NCI-H510A treated with DMSO at 0.1 percent for 48 hours (cell line): ENCODE results near the gene KLHL22.
A peak's percentile ranks its signal among the peaks of the same experiment; 100 is the strongest.
"Not testable (repeated sequence)": the region's sequence is repeated elsewhere in the genome, so short reads cannot be mapped to it uniquely, and the experiment has no call there.

ENCODE experiments used
- DNase-seq: peaks from one replicate; lab custom pipeline; 2025; lab: John Stamatoyannopoulos, UW

The KLHL22 gene, protein sequence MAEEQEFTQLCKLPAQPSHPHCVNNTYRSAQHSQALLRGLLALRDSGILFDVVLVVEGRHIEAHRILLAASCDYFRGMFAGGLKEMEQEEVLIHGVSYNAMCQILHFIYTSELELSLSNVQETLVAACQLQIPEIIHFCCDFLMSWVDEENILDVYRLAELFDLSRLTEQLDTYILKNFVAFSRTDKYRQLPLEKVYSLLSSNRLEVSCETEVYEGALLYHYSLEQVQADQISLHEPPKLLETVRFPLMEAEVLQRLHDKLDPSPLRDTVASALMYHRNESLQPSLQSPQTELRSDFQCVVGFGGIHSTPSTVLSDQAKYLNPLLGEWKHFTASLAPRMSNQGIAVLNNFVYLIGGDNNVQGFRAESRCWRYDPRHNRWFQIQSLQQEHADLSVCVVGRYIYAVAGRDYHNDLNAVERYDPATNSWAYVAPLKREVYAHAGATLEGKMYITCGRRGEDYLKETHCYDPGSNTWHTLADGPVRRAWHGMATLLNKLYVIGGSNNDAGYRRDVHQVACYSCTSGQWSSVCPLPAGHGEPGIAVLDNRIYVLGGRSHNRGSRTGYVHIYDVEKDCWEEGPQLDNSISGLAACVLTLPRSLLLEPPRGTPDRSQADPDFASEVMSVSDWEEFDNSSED

DNA sequence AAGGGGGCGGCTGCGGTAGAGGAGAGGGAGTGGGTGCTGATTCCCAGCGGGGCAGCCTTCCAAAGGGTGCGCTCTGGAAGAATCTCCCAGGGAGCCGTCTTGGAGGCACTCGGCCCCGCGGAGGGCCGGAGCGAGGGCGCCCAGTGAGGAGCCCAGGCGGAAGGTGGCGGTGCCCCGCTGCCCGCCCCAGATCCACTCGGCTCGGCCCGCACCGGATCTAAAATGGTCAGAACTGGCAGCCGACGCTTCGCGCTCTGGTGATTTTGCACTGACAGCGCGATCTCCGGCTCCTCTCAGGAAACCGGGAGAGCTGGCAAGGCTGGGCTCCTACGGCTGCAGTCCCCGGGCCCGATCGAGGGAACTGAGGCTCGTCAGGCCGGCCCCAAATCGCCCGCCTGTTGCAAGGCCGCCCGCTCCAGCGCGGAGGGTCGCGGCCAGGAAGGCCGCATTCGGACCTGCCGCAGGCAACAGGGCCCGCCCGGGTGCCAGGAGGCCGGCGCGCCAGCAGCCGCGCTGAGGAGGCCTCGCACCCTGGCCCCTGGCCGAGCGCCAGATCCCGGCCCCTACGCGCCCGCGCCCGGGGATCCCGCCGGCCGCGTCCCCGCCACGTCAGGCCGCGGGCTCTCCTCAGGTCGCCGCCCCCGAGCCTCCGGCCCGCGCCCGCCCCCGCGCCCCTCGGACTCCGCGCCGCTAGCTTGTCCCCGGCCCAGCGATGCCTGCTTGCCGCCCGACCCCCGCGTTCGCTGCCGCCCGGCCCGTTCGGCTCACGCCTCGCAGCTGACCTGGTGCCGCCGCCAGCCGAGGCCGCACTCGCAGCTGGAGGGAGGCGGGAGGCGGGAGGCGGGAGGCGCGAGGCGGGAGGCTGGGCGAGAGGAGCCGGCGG is at the start of gene KLHL22:
KLHL22 (minus strand) TSS at position 818 of the 883 bp plus-strand sequence. CDS start 6,584 bp downstream, outside the sequence.
- DNase-seq, result no peak

DNA sequence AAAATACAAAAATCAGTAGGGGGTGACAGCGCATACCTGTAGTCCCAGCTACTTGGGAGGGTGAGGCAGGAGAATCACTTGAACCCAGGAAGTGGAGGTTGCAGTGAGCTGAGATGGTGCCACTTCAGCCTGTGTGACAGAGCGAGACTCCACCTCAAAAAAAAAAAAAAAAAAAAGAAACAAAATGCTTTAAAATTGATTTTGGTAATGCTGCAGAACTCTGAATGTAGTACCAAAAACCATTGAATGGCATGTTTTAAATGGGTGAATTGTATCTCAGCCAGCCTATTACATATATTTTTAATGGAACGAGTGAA is 49.7 kb upstream of the KLHL22 start:
- not testable (repeated sequence) for DNase-seq

DNA sequence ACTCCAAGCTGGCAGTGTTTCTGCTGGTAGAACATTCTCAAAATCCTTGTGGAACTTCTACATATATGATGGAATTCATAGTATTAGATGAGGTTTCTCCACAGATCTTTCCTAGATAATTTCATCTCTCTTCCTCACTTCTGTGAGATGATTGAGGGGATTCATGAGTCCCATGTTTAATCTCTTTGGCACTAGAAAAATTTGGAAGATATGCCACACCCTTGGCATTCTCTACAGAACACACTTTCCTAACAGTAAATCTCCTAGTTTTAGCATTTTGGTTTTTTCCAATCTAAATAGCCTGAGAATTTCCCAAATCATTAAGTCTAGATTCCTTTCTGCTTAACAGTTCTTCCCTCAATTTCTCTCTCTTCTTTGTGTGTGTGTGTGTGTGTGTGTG is 47.1 kb upstream of the KLHL22 start:
- DNase-seq, result no peak

DNA sequence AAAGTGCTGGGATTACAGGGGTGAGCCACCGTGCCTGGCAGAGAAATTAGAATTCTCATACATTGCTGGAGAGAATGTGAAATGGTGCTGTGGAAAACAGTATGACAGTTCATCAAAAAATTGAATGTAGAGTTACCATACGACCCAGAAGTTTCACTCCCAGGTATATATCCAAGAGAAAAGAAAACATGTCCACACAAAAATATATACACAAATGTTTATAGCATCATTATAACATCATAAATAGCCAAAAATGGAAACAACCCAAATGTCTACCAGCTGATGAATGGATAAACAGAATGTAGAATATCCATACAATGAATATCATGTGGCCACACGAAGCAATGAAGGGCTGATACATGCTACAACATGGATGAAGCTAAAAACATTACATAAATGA is 46.5 kb upstream of the KLHL22 start:
- no peak for DNase-seq

DNA sequence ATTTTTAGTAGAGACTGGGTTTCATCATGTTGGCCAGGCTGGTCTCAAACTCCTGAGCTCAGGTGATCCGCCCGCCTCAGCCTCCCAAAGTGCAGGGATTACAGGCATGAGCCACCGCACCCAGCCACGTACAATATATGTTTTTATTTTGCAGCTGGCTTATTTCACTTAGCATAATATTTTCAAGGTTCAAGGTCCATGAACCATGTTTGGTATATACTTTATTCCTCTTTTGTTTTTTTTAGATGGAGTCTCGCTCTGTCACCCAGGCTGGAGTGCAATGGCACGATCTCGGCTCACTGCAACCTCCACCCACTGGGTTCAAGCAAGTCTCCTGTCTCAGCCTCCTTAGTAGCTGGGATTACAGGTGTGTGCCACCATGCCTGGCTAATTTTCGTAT is 43.3 kb upstream of the KLHL22 start:
- not testable (repeated sequence) for DNase-seq

DNA sequence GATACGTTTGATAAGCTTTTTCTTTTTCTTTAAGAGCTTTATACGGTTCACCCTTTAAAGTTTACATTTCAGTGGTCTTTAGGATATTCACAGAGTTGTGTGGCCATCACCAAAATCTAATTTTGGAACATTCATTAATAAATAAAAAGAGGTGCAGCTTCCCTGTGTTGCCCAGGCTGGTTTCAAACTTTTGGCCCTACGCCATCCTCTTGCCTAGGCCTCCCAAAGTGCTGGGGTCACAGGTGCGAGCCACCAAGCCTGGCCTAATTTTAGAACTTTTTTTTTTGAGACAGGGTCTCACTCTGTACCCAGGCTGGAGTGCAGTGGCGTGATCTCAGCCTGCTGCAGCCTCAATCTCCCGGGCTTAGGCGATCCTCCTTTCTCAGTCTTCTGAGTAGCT is 42.4 kb upstream of the KLHL22 start:
- no peak for DNase-seq

DNA sequence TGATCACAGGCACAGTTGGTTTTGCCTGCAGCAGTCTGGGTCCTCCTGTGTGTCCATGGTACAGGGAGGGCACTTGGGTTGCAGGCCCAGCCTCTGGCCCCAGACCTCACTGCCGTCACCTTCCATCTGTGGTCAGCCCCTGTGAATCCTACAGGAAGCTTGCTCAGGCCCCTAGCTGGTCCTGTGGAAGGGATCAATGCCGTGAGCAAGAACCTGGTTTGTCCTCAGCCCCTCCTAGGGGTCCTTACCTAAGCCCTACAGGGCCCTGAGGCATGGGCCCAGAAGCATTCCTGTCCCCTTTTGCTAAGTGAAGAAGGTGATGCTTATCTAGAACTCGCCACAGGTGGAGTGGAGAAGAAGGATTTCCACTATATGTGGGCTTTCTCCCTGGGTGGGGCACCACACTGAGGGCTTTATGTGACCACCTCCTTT is 41.7 kb upstream of the KLHL22 start:
- no peak for DNase-seq

DNA sequence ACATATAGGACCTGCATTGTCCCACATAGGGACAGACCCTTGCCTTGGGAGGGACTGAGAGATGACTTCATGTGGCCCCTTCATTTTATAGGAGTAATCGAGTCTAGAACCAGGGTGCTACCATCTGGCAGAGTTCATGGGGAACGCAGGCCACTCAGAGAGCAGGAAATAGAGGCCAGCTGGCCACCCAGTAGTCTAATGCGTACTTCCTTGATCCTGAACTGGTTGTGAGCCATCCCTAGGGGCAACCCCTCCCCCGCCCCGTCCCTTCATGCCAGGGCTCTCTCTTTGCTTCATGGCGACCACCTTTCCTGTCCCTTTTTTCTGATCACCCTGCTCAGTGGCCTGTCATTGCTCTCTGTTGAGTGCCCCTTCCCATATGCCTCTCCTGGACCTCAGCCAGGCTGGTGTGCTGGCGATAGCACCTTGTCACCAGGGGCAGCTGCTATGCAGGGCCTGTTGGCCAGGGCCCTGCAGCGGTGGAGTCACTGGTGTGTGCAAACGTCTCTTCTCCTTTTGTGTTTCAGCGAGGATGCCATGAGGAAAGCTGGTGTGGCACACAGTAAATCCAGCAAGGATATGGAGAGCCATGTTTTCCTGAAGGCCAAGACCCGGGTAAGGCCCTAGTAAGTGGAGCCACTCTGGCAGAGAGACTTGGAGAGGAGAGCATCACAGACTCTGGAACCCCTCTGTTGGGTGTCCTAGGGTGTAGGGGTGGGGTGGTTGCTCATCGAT is 41.2 kb upstream of the KLHL22 start:
- DNase-seq, result peak; percentile 4

DNA sequence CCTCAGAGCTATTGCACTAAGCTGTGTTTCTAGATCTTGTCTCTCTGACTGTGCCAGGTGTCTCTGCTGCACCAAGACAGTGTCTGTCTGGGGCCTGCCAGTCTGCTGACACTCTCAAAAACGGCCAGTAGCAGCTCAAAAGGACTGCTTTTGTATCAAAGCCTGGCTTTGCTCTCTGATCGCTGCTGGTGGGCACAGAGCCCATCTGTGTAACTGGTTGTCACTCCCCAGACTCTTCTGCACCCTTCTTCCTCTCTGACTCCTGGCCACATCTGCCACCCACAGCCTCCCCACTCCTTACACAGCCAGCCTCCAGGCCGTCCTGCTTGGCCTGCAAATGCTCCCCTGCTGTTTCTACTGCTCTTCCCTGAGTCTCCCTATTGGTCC is 38.3 kb upstream of the KLHL22 start:
- DNase-seq, result no peak

DNA sequence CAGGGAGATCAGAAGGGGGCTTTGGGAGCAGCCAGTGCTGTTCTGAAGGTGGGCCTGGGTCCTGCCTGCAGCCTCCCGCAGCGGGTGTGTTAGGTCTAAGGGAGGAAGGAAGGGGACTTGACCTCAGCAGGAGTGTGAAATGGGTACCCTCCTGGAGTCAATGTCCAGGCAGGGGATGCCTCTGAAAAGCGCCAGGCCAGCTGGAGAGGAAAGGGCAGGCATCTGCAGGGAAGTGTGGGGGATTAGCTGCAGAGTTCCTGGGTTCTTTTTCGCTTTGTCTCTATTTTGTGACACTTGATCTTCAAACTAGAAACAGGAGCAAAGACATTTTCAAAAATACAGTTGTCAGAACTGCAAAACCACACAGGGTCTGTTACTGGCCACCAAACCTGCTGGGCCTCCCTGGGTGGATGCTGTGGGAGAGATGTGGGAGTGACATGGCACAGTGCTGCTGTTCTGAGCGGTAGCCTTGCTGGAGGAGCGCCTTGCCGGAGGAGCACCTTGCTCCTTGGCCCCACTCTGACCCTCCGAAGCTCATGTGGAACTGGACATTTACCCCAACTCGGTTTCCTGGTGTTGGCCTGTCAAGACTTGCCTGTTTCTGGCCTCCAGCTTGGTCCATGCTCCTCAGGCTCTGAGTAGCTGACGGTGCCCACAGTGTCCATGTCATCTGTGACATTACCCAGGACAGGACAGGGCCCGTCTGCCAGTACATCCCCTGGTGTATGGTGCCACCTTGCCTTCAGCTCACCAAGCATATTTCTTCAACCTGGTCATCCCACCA is 37.7 kb upstream of the KLHL22 start:
- no peak for DNase-seq

DNA sequence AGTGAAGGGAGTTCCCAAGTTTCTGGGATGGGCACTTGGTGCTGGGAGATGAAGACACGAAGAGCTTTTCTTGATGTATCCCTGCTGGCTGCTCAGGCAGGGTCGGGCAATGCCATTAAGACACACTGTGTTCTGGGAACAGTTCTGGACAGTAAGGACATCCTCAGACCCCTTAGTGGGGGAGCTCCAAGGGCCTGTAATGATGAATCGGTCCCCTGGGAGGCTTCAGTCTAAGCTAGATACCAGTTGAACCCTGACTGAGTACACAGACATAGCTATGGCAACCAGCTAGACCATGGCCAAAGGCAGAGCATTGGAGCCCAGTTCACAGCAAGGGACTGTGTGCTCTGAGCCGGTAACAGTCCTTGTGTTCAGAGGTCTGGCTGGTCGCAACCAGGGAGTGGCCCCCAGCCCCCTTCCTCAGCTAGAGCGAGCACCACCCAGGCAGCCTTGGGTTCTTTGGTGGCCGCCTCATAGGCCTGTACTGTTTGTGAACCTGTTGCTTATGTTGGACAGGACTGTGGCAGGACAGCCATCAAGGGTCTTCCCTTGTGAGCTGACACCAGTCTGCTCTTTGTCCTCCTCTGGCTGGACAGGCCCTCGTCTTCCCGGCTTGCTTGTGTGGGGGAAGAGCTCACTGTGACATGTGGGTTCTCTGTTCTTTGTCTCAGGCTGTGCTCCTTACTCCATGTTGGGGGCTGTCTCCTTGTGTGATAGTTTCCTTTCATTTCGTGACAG is 36.8 kb upstream of the KLHL22 start:
- DNase-seq, result no peak

DNA sequence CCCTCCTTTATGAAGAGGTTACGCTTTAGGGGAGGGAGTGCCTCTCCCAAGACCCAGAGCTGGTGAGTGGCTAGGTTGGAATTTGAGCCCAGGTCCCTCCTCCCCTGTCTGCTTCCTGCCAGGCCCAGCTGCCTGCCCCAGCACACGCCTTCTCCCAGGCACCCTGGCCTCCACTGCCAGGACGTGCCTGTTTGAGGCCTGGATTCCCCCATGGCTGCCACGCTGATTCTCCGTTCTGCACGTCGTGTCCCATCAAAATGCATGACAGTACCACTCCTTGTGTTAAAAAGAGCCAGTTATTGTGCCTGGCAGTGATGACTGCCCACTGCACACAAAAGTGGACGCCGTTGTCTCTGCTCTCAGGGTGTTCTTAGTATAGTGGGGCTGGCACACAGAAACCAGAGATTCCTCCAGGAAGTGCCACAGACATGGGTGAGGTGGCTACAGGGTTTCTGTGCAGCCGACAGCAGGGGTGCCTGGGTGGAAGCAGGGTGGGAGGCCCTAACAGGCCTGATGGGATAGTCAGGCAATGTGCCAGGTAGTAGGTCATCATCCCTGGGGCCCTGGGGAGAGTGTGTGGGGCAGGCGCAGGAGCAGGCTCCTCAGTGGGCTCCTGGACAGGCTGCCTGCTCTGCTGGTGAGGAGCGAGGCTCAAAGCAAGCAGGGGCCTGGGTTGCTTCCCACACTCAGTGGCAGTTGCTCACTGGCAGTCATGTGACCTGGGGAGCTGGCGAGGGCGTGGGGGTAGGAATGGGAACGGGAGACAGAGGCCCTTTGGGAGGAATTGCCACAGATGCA is 36.0 kb upstream of the KLHL22 start:
- peak; percentile 74 for DNase-seq

DNA sequence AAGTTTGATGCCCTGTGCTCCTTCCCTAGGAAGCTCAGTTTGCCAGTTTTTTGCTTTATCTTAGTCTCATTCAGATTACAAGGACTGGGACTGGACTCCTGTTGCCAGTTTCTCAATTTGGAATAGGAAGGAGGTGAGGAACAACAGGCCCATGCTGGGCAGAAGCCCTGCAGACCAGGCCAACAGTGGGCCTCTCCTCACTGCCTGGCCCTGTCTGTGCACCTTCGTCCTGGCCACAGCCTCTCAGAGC is 35.5 kb upstream of the KLHL22 start:
- DNase-seq, result no peak

DNA sequence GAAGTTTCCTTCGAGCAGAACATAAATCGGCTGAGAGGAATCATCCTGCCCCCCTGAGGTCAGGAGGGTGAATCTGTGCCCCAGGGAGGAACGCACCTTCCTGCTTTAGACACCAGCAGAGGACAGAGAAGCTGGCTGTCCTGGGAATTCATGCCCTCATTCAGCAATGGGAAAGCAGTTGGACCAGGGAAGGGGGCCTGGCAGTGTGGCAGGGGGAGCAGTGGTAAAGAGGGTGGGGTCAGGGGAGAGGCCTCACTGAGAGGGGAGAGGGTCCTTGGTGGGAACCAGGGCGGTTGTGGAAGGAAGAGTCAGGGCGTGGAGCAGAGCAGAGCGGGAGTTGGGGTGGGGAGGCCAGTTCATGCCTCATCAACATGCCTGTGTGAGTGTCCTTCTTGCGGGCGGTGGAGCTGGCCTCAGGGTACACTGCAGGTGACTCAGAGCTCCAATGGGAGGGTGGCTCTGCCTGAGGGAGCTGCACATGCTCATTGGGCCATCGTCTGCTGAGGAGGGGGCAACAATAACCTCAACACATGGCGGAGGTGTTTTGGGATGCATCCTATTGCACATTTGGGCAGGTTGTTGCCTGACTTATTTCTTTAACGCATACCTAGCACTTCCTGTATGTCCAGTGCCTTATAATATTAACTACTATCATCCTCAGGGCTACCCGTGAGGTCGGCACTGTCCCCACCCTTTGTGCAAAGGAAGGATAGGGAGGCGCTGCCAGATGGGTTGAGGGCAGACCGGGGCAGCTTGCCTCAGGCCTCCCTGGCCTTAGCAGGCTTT is 35.0 kb upstream of the KLHL22 start:
- DNase-seq, result no peak

DNA sequence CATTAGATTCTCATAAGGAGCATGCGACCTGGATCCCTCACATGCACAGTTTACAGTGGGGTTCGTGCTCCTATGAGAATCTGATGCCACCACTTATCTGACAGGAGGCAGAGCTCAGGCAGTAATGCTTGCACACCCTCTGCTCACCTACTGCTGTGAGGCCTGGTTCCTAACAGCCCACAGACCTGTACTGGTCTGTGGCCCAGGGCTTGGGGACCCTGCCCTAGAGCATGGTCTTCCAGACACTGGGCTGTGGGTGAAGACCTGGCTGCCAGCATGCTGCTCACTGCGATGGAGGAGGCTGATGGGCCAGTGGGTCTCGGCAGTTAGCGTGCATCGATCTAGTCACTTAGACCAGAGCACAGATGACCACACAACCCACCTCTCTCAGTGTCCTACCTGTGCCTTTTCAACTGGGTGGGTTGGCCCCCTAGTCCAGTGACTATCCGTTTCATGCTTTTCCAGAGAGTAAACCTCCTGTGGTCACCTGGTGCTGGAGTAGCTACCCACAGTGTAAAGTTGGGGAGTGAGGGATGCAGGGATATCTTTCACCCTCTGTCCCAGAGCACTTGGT is 32.9 kb upstream of the KLHL22 start:
- no peak for DNase-seq

DNA sequence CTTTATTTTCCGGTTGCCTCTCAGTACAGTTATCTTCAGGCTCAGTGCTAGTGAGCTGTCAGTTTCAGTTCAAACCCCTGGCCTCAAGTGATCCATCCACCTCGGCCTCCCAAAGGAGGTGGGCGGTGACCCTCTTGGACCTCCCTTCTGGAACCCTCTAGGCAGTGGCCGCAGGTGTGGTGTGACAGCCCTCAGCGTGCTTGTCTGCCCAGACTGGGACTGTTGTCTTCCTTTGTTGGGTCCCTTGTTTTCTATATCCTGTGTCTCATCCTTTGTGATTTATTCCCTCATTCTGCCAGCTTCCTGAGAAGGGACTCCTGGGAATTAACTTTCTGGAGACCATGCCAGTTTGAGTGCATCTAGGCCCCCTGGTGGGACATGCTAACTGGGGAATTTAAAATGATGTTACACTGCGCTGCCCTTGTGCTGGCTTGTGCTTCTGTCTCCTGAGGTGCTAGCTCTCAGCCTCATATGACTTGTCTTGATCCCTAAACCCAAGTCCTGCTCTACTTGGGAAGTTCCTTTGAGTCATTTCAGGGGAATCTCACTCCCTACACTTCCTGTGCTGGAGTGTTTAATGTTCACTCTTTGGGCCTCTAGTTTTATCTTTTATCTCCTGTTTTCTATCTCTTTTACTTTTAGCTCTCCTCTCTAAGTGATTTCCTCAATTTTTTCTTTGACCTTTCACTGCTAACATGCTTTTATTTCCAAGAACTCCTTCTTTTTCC is 31.2 kb upstream of the KLHL22 start:
- no peak for DNase-seq

DNA sequence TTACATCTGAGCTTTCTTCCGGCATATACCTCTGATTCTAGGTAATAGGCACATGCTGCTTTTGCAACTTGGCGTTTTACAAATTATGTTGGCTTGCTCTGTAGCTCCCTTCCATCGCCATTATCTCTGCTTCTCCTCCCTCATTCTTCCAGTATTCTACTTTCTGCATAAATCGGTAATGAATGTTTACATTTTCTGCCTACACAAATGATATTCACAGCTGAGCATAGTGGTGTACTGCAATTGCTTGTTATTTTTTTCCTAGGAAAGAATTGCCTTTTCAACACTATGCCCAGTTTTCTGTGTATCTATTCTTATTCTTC is 30.7 kb upstream of the KLHL22 start:
- no peak for DNase-seq

DNA sequence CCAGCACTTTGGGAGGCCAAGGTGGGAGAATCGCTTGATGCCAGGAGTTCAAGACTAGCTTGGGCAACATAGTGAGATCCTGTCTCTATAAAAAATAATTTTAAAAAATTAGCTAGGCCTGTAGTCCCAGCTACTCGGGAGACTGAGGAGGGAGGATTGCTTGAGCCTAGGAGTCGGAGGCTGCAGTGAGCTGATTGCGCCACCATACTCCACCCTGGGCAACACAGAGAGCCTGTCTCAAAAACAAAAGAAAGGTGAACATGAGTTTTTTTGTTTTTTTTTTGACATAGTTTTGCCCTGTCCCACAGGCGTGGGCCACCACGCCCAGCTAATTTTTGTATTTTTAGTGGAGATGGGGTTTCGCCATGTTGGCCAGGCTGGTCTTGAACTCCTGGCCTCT is 29.5 kb upstream of the KLHL22 start:
- no peak for DNase-seq
